Neural progenitor cell (in vitro differentiated cells): Measurements from ENCODE around the gene CAMK2D. TPM values are rescaled to one million over a fixed set of nuclear protein-coding genes. Genes with fewer than 3 reads are reported as not detected.

Experiments
- DNase-seq: peaks from one replicate; pipeline ENCODE4 v3.0.0-alpha.2; 2016; ENCODE audit warnings: low spot score
- H2AFZ ChIP-seq: fragments of 200-600 bp; sonication (generic); replicated peaks from 2 replicates; pipeline ENCODE4 v1.6.1; 2016; ENCODE audit warnings: antibody characterized with exemption
- H3F3A ChIP-seq: fragments of 200-600 bp; sonication (generic); 2 replicates; pipeline ENCODE4 v1.6.1; 2016; ENCODE audit warnings: antibody characterized with exemption, low read depth
- H3K27ac ChIP-seq: fragments of 200-600 bp; sonication (generic); 2 replicates; pipeline ENCODE4 v1.5.1; 2016; ENCODE audit warnings: mild to moderate bottlenecking
- H3K27me3 ChIP-seq: fragments of 200-600 bp; sonication (generic); 2 replicates; pipeline ENCODE4 v1.6.1; 2016; ENCODE audit warnings: mild to moderate bottlenecking, moderate library complexity
- H3K36me3 ChIP-seq: fragments of 200-600 bp; sonication (generic); 2 replicates; pipeline ENCODE4 v1.5.1; 2016
- H3K4me1 ChIP-seq: fragments of 200-600 bp; sonication (generic); 2 replicates; pipeline ENCODE4 v1.6.1; 2016; ENCODE audit warnings: mixed run types
- H3K4me2 ChIP-seq: fragments of 200-600 bp; sonication (generic); 2 replicates; pipeline ENCODE4 v1.6.1; 2016
- H3K4me3 ChIP-seq: fragments of 200-600 bp; sonication (generic); 2 replicates; pipeline ENCODE4 v1.5.1; 2016
- H3K79me2 ChIP-seq: fragments of 200-600 bp; sonication (generic); 2 replicates; pipeline ENCODE4 v1.6.1; 2016; ENCODE audit warnings: low read depth
- H3K9ac ChIP-seq: fragments of 200-600 bp; sonication (generic); 2 replicates; pipeline ENCODE4 v1.6.1; 2016
- H3K9me3 ChIP-seq: fragments of 200-600 bp; sonication (generic); 2 replicates; pipeline ENCODE4 v1.5.1; 2016; ENCODE audit warnings: low read depth
- H4K20me1 ChIP-seq: fragments of 200-600 bp; sonication (generic); 2 replicates; pipeline ENCODE4 v1.6.1; 2016; ENCODE audit warnings: low read depth
- H3K27ac Mint-ChIP-seq: 3 replicates; pipeline ENCODE4 v1.8.0; 2021; ENCODE audit warnings: mixed read lengths
- H3K27me3 Mint-ChIP-seq: 2 replicates; pipeline ENCODE4 v1.8.0; 2022; ENCODE audit warnings: low read depth, mild to moderate bottlenecking, inconsistent platforms, moderate library complexity, mixed read lengths; ENCODE audit not compliant: insufficient read depth
- H3K36me3 Mint-ChIP-seq: 3 replicates; pipeline ENCODE4 v1.8.0; 2021; ENCODE audit warnings: mixed read lengths
- H3K4me1 Mint-ChIP-seq: 3 replicates; pipeline ENCODE4 v1.8.0; 2021; ENCODE audit warnings: mixed read lengths
- H3K4me3 Mint-ChIP-seq: 3 replicates; pipeline ENCODE4 v1.8.0; 2021; ENCODE audit warnings: mild to moderate bottlenecking, moderate library complexity, mixed read lengths
- H3K9me3 Mint-ChIP-seq: 3 replicates; pipeline ENCODE4 v1.8.0; 2020; ENCODE audit warnings: mixed read lengths
- CTCF ChIP-seq: fragments of 200-600 bp; sonication (generic); IDR thresholded peaks from 2 replicates; pipeline ENCODE4 v1.5.1; 2017; ENCODE audit warnings: antibody characterized with exemption, mild to moderate bottlenecking
- EZH2 ChIP-seq: fragments of 200-600 bp; sonication (generic); IDR thresholded peaks from 2 replicates; pipeline ENCODE4 v1.6.1; 2017; ENCODE audit warnings: antibody characterized with exemption, mild to moderate bottlenecking, moderate library complexity
- EZH2phosphoT487 ChIP-seq: fragments of 200-600 bp; sonication (generic); IDR thresholded peaks from 2 replicates; pipeline ENCODE4 v1.6.1; 2017; ENCODE audit warnings: antibody characterized with exemption
- total RNA-seq: library from RNA; depleted of rRNA; stranded (reverse); fragments of >200 nt; gene quantifications from 2 replicates; pipeline ENCODE4 v1.2.3, GENCODE V29; 2015; ENCODE audit warnings: low replicate concordance

The CAMK2D gene
- total RNA-seq, 1 donor from 2014 or later, result 33.2 TPM

- no peak for DNase-seq
- no peaks in the 10 kb centered on the region for H3K27me3 ChIP-seq
- Mint-ChIP-seq H3K27me3 (no peaks in the 10 kb centered on the region), H3K9me3 (no peaks in the 10 kb centered on the region), H3K4me1 (peaks cover 5% of the 10 kb centered on the region), H3K27ac (no peak overlapping the region), H3K36me3 (peaks cover 1% of the 10 kb centered on the region), H3K4me3 (no peak overlapping the region)
- no peaks in the 10 kb centered on the region for H3K9me3 ChIP-seq
- no peaks in the 10 kb centered on the region for H4K20me1 ChIP-seq
- H3K27ac ChIP-seq, result no peak overlapping the region
- no peaks in the 10 kb centered on the region for H3K36me3 ChIP-seq
- no peak overlapping the region for H2AFZ ChIP-seq
- H3K4me3 ChIP-seq, result no peak overlapping the region
- H3K4me2 ChIP-seq, result no peak overlapping the region
- TF ChIP-seq EZH2, result no peak
- TF ChIP-seq EZH2phosphoT487, result no peak
- no peak for TF ChIP-seq CTCF
- no peaks in the 10 kb centered on the region for H3K4me1 ChIP-seq
- H3K9ac ChIP-seq, result no peak overlapping the region
- H3F3A ChIP-seq, result no peaks in the 10 kb centered on the region
- H3K79me2 ChIP-seq, result no peaks in the 10 kb centered on the region
These were observed 142.0 kb downstream of the CAMK2D start for GRCh38 chr4:113619526-113619925.

- TF ChIP-seq EZH2phosphoT487 (no peak), CTCF (no peak), EZH2 (no peak)
- Mint-ChIP-seq H3K27me3 (no peaks in the 10 kb centered on the region), H3K4me3 (no peak overlapping the region), H3K9me3 (no peaks in the 10 kb centered on the region), H3K27ac (no peak overlapping the region), H3K4me1 (peaks cover 8% of the 10 kb centered on the region), H3K36me3 (no peaks in the 10 kb centered on the region)
- H3K27ac ChIP-seq, result no peak overlapping the region
- H3K36me3 ChIP-seq, result no peaks in the 10 kb centered on the region
- H3K9me3 ChIP-seq, result no peaks in the 10 kb centered on the region
- no peak overlapping the region for H2AFZ ChIP-seq
- H3K27me3 ChIP-seq, result no peaks in the 10 kb centered on the region
- no peaks in the 10 kb centered on the region for H3F3A ChIP-seq
- H4K20me1 ChIP-seq, result no peaks in the 10 kb centered on the region
- no peaks in the 10 kb centered on the region for H3K79me2 ChIP-seq
- no peaks in the 10 kb centered on the region for H3K4me1 ChIP-seq
- no peak overlapping the region for H3K4me2 ChIP-seq
- H3K4me3 ChIP-seq, result no peak overlapping the region
- DNase-seq, result no peak
- H3K9ac ChIP-seq, result no peak overlapping the region
These were observed 143.3 kb downstream of the CAMK2D start for GRCh38 chr4:113618205-113618604.

GRCh38 chr4:113617195-113617594 is 144.3 kb downstream of the CAMK2D start:
- Histone ChIP-seq H3K79me2 (no peaks in the 10 kb centered on the region), H3F3A (no peaks in the 10 kb centered on the region), H4K20me1 (no peaks in the 10 kb centered on the region), H3K4me2 (no peak overlapping the region), H3K27ac (no peak overlapping the region), H3K9me3 (no peaks in the 10 kb centered on the region), H3K27me3 (no peaks in the 10 kb centered on the region), H3K36me3 (no peaks in the 10 kb centered on the region), H3K4me3 (no peak overlapping the region), H2AFZ (no peak overlapping the region), H3K9ac (no peak overlapping the region), H3K4me1 (no peaks in the 10 kb centered on the region)
- TF ChIP-seq EZH2phosphoT487, result no peak
- no peak for TF ChIP-seq EZH2
- no peak for TF ChIP-seq CTCF
- Mint-ChIP-seq H3K27ac (no peak overlapping the region), H3K9me3 (no peaks in the 10 kb centered on the region), H3K36me3 (no peaks in the 10 kb centered on the region), H3K4me3 (no peak overlapping the region), H3K4me1 (peaks cover 8% of the 10 kb centered on the region), H3K27me3 (no peaks in the 10 kb centered on the region)
- no peak for DNase-seq
